GM23338 (cell line): ENCODE data around the gene SLC23A3. TPM values are rescaled to one million over a fixed set of nuclear protein-coding genes. Genes with fewer than 3 reads are reported as not detected.

ENCODE experiments used
- ATAC-seq: fragments of 200-7000 bp; cut with Tn5 transposase; 3 replicates; pipeline ENCODE4 v1.9.1; 2020
- DNase-seq: peaks from one replicate; pipeline ENCODE4 v3.0.0-alpha.2; 2015; ENCODE audit warnings: low spot score
- H2AFZ ChIP-seq: fragments of 200-600 bp; sonication (generic); 2 replicates; pipeline ENCODE4 v1.8.0; 2016; ENCODE audit warnings: antibody characterized with exemption, mild to moderate bottlenecking, moderate library complexity
- H3F3A ChIP-seq: fragments of 200-600 bp; sonication (generic); replicated peaks from 2 replicates; pipeline ENCODE4 v1.8.0; 2017; ENCODE audit warnings: antibody characterized with exemption, mixed run types, low read depth
- H3K27ac ChIP-seq: fragments of 200-600 bp; sonication (generic); 2 replicates; pipeline ENCODE4 v1.6.1; 2016; ENCODE audit warnings: low read depth
- H3K27me3 ChIP-seq: fragments of 200-600 bp; sonication (generic); 2 replicates; pipeline ENCODE4 v1.8.0; 2016; ENCODE audit warnings: mild to moderate bottlenecking, mixed run types, moderate library complexity; ENCODE audit not compliant: insufficient read depth
- H3K36me3 ChIP-seq: fragments of 200-600 bp; sonication (generic); 2 replicates; pipeline ENCODE4 v1.8.0; 2016; ENCODE audit warnings: mild to moderate bottlenecking; ENCODE audit not compliant: insufficient read depth
- H3K4me1 ChIP-seq: fragments of 200-600 bp; sonication (generic); 2 replicates; pipeline ENCODE4 v1.8.0; 2016; ENCODE audit warnings: mild to moderate bottlenecking, moderate library complexity; ENCODE audit not compliant: insufficient read depth
- H3K4me2 ChIP-seq: fragments of 200-600 bp; sonication (generic); 2 replicates; pipeline ENCODE4 v1.7.1; 2017; ENCODE audit warnings: mixed run types
- H3K4me3 ChIP-seq: fragments of 200-600 bp; sonication (generic); 2 replicates; pipeline ENCODE4 v1.6.1; 2016; ENCODE audit warnings: mixed run types
- H3K79me2 ChIP-seq: fragments of 200-600 bp; sonication (generic); replicated peaks from 2 replicates; pipeline ENCODE4 v1.8.0; 2017; ENCODE audit warnings: mild to moderate bottlenecking; ENCODE audit not compliant: insufficient read depth
- H3K9me2 ChIP-seq: fragments of 200-600 bp; sonication (generic); 2 replicates; pipeline ENCODE4 v1.8.0; 2017; ENCODE audit not compliant: insufficient read depth
- H4K20me1 ChIP-seq: fragments of 200-600 bp; sonication (generic); replicated peaks from 2 replicates; pipeline ENCODE4 v1.8.0; 2017; ENCODE audit warnings: mild to moderate bottlenecking; ENCODE audit not compliant: insufficient read depth
- H3K27ac Mint-ChIP-seq: 2 replicates; pipeline ENCODE4 v1.8.0; 2020; ENCODE audit warnings: inconsistent platforms, mild to moderate bottlenecking, moderate library complexity, mixed read lengths
- H3K27me3 Mint-ChIP-seq: 3 replicates; pipeline ENCODE4 v1.8.0; 2022; ENCODE audit warnings: low read depth, mild to moderate bottlenecking, moderate library complexity, mixed read lengths, inconsistent platforms; ENCODE audit not compliant: insufficient read depth, poor library complexity
- H3K36me3 Mint-ChIP-seq: 3 replicates; pipeline ENCODE4 v1.8.0; 2021; ENCODE audit warnings: low read depth, mild to moderate bottlenecking, inconsistent platforms, moderate library complexity, mixed read lengths
- H3K4me1 Mint-ChIP-seq: 3 replicates; pipeline ENCODE4 v1.8.0; 2020; ENCODE audit warnings: mild to moderate bottlenecking, inconsistent platforms, mixed read lengths
- H3K4me3 Mint-ChIP-seq: 3 replicates; pipeline ENCODE4 v1.8.0; 2021; ENCODE audit warnings: moderate library complexity, mild to moderate bottlenecking, inconsistent platforms, mixed read lengths
- H3K9me3 Mint-ChIP-seq: 3 replicates; pipeline ENCODE4 v1.8.0; 2020; ENCODE audit warnings: moderate library complexity, mild to moderate bottlenecking, inconsistent platforms, mixed read lengths
- CREB1 ChIP-seq: fragments of 250-450 bp; sonication (Bioruptor Pico); IDR thresholded peaks from 2 replicates; pipeline ENCODE4 v1.5.0; 2020; ENCODE audit warnings: low read depth, mild to moderate bottlenecking, moderate library complexity
- CTCF ChIP-seq, 2 experiments: fragments of 200-600 bp in 1 of 2; sonication (generic) in 1 of 2; conservative IDR thresholded peaks; 2 replicates each; pipeline versions ENCODE4 v1.5.1 to v1.6.1; 2016 to 2017; ENCODE audit warnings: antibody characterized with exemption in 2 of 2, low read depth in 2 of 2, mild to moderate bottlenecking in 2 of 2, moderate library complexity in 1 of 2
- ETS1 ChIP-seq: IDR thresholded peaks from 2 replicates; pipeline ENCODE4 v1.6.1; 2016; ENCODE audit warnings: antibody characterized with exemption
- POLR2AphosphoS5 ChIP-seq: IDR thresholded peaks from 2 replicates; pipeline ENCODE4 v1.6.1; 2016; ENCODE audit warnings: antibody characterized with exemption, low read depth
- STAT1 ChIP-seq: IDR thresholded peaks from one replicate; pipeline ENCODE4 v1.6.1; 2016; ENCODE audit warnings: antibody characterized with exemption; ENCODE audit not compliant: unreplicated experiment
- ZNF114 ChIP-seq: fragments of 250-450 bp; sonication (Bioruptor Pico); IDR thresholded peaks from 2 replicates; pipeline ENCODE4 v1.5.0; 2020; ENCODE audit warnings: mild to moderate bottlenecking, moderate library complexity
- ZNF462 ChIP-seq: fragments of 250-450 bp; sonication (Bioruptor Pico); IDR thresholded peaks from 2 replicates; pipeline ENCODE4 v1.5.0; 2020; ENCODE audit warnings: mild to moderate bottlenecking, moderate library complexity
- polyA plus RNA-seq: library from polyadenylated mRNA; unstranded; fragments of >200 nt; fragmentation: Nextera tagmentation; extraction: Ambion mirVana; gene quantifications from 2 replicates; pipeline ENCODE4 v1.2.1, GENCODE V29; 2016
- total RNA-seq: library from RNA; depleted of rRNA; stranded (reverse); fragments of >200 nt; shearing (Covaris generic); gene quantifications from 2 replicates; pipeline ENCODE4 v1.2.3, GENCODE V29; 2014

SLC23A3 gene
- total and polyA plus RNA-seq, 2 experiments from 2014 or later, result 0.10 to 0.73 TPM

- Histone ChIP-seq H3K4me3 (no peak overlapping the region), H3K27ac (peak overlapping the region; percentile 65; the same call in 1 of the 2 replicates), H3F3A (peaks cover 8% of the 10 kb centered on the region), H4K20me1 (no peaks in the 10 kb centered on the region), H2AFZ (no peak overlapping the region), H3K4me2 (no peak overlapping the region), H3K36me3 (no peaks in the 10 kb centered on the region), H3K4me1 (peaks cover 6% of the 10 kb centered on the region), H3K27me3 (no peaks in the 10 kb centered on the region), H3K79me2 (no peaks in the 10 kb centered on the region), H3K9me2 (no peaks in the 10 kb centered on the region)
- no peak overlapping the region for H3K4me3 Mint-ChIP-seq
- peaks cover 17% of the 10 kb centered on the region for H3K36me3 Mint-ChIP-seq
- DNase-seq, result peak; percentile 88
- peaks cover 19% of the 10 kb centered on the region for H3K27me3 Mint-ChIP-seq
- TF ChIP-seq ZNF114, result no peak
- peak; percentile 62 to 80 for TF ChIP-seq CTCF (conservative IDR thresholded peaks at IDR 0.05; ENCODE audit: low read depth in 2 of 2)
- H3K27ac Mint-ChIP-seq, result peak overlapping the region; percentile 24; the same call in 1 of the 2 replicates
- ATAC-seq, result peak; percentile 71
- H3K4me1 Mint-ChIP-seq, result peaks cover 14% of the 10 kb centered on the region
- no peaks in the 10 kb centered on the region for H3K9me3 Mint-ChIP-seq
These were observed 1.4 kb upstream of the SLC23A3 start for GRCh38 chr2:219171231-219171651.

GRCh38 chr2:219168932-219169331 is 897 bp downstream of the SLC23A3 start:
- Mint-ChIP-seq H3K36me3 (peaks cover 8% of the 10 kb centered on the region), H3K27me3 (peaks cover 20% of the 10 kb centered on the region), H3K4me1 (peaks cover 9% of the 10 kb centered on the region), H3K9me3 (no peaks in the 10 kb centered on the region), H3K27ac (no peak overlapping the region), H3K4me3 (no peak overlapping the region)
- Histone ChIP-seq H3K36me3 (no peaks in the 10 kb centered on the region), H4K20me1 (no peaks in the 10 kb centered on the region), H3K27ac (no peak overlapping the region), H3F3A (no peaks in the 10 kb centered on the region), H3K27me3 (no peaks in the 10 kb centered on the region), H3K4me2 (no peak overlapping the region), H3K4me1 (no peaks in the 10 kb centered on the region), H3K79me2 (no peaks in the 10 kb centered on the region), H2AFZ (no peak overlapping the region), H3K9me2 (no peaks in the 10 kb centered on the region), H3K4me3 (no peak overlapping the region)
- no peak for DNase-seq
- TF ChIP-seq ETS1 (no peak), STAT1 (no peak)
- ATAC-seq, result no peak

GRCh38 chr2:219168526-219168925 is 1.3 kb downstream of the SLC23A3 start:
- H3K79me2 ChIP-seq, result no peaks in the 10 kb centered on the region
- H3K27ac Mint-ChIP-seq, result no peak overlapping the region
- H3F3A ChIP-seq, result no peaks in the 10 kb centered on the region
- no peak overlapping the region for H3K4me3 ChIP-seq
- no peaks in the 10 kb centered on the region for H3K9me3 Mint-ChIP-seq
- H3K27ac ChIP-seq, result no peak overlapping the region
- no peak for DNase-seq
- peaks cover 6% of the 10 kb centered on the region; the same call in 2 of the 3 replicates for H3K36me3 Mint-ChIP-seq
- TF ChIP-seq ZNF462 (CRISPR knock-in tag) (no peak), ETS1 (no peak), POLR2AphosphoS5 (no peak), CREB1 (CRISPR knock-in tag) (no peak)
- ATAC-seq, result no peak
- no peaks in the 10 kb centered on the region for H3K27me3 ChIP-seq
- peaks cover 9% of the 10 kb centered on the region for H3K4me1 Mint-ChIP-seq
- H3K4me2 ChIP-seq, result no peak overlapping the region
- H3K36me3 ChIP-seq, result no peaks in the 10 kb centered on the region
- no peak overlapping the region for H2AFZ ChIP-seq
- no peaks in the 10 kb centered on the region for H3K9me2 ChIP-seq
- peaks cover 23% of the 10 kb centered on the region for H3K27me3 Mint-ChIP-seq
- no peaks in the 10 kb centered on the region for H4K20me1 ChIP-seq
- no peaks in the 10 kb centered on the region for H3K4me1 ChIP-seq
- H3K4me3 Mint-ChIP-seq, result no peak overlapping the region
